Stomach (tissue), 9 donors: ENCODE measurements around the gene CCN2. TPM values are rescaled to one million over a fixed set of nuclear protein-coding genes. Genes with fewer than 3 reads are reported as not detected.
A peak's percentile ranks its signal among the peaks of the same experiment; 100 is the strongest.

Experiments used
- DNase-seq, 2 donors: peaks; one replicate each; pipeline versions ENCODE4 v3.0.0 to v3.0.0-alpha.2; 2013 to 2019
- H3K27ac ChIP-seq, 5 donors: fragments of 200-600 bp in 4 of 5; sonication (generic) in 4 of 5; one replicate each; pipeline ENCODE4 v1.5.1; 2013 to 2019; ENCODE audit warnings: mild to moderate bottlenecking in 1 of 5, moderate library complexity in 1 of 5
- H3K27me3 ChIP-seq, 3 donors: fragments of 200-600 bp; sonication (generic); one replicate each; pipeline ENCODE4 v1.5.1; 2017 to 2019; ENCODE audit warnings: mixed run types in 1 of 3
- H3K36me3 ChIP-seq, 4 donors: fragments of 200-600 bp; sonication (generic); 1 replicate in 3 of 4; 2 replicates in 1 of 4; pipeline ENCODE4 v1.5.1; 2016 to 2019
- H3K4me1 ChIP-seq, 4 donors: fragments of 200-600 bp; sonication (generic); one replicate each; pipeline ENCODE4 v1.5.1; 2016 to 2019
- H3K4me3 ChIP-seq, 4 donors: fragments of 200-600 bp; sonication (generic) in 3 of 4; one replicate each; pipeline ENCODE4 v1.5.1; 2016 to 2019; ENCODE audit warnings: mild to moderate bottlenecking in 1 of 4
- H3K9me3 ChIP-seq, 4 donors: fragments of 200-600 bp; sonication (generic); one replicate each; pipeline ENCODE4 v1.5.1; 2016 to 2019
- EP300 ChIP-seq: sonication (generic); formaldehyde crosslinking; IDR thresholded peaks from one replicate; pipeline ENCODE4 v1.6.1; 2017; ENCODE audit warnings: antibody characterized with exemption
- POLR2A ChIP-seq, 4 donors: fragments of 450-650 bp; IDR thresholded peaks; one replicate each; pipeline ENCODE4 v1.6.1; 2016; ENCODE audit warnings: antibody characterized with exemption in 4 of 4, control low read depth in 2 of 4, mild to moderate bottlenecking in 1 of 4, moderate library complexity in 1 of 4
- POLR2AphosphoS5 ChIP-seq, 3 donors: sonication (generic); formaldehyde crosslinking; IDR thresholded peaks; one replicate each; pipeline ENCODE4 v1.6.1; 2016; ENCODE audit warnings: antibody characterized with exemption in 3 of 3
- WGBS, 5 donors: extraction: QIAGEN DNeasy Blood & Tissue Kit in 3 of 5; methylation state at CpG; one replicate each; pipeline versions ENCODE4 v1.1.5 to v1.1.7; 2013 to 2018; 5-methylcytosine and 5-hydroxymethylcytosine counted together
- intact Hi-C: fragments of 100-400 bp; cut with DNase I; formaldehyde crosslinking; loops from one replicate; pipeline ENCODE4 v1.15.1; 2023; ENCODE audit warnings: low total_unique reads
- polyA plus RNA-seq, 3 donors: library from polyadenylated mRNA; stranded (reverse); fragments of 200-250 nt; gene quantifications; one replicate each; pipeline ENCODE4 v1.2.3, GENCODE V29; 2013
- total RNA-seq, 5 donors: library from RNA; depleted of rRNA; stranded (reverse); fragments of >200 nt; gene quantifications; one replicate each; pipeline versions ENCODE4 v1.1.0 to v1.2.3, GENCODE V29; 2014 to 2016
- TF ChIP-seq, protein P1 (sequence below), 7 experiments: fragments of 450-650 bp in 4 of 7; fragments of 200-600 bp in 3 of 7; sonication (generic) in 3 of 7; IDR thresholded peaks; one replicate each; pipeline ENCODE4 v1.5.1; 2016 to 2019; ENCODE audit warnings: antibody characterized with exemption in 7 of 7, control low read depth in 2 of 7, mild to moderate bottlenecking in 1 of 7
- donor health status: healthy with polysubstance abuse.
- donor health status: Bipolar disorder and iron deficiency.
- donor health status: healthy.

Gene CCN2
- total and polyA plus RNA-seq, 8 donors, result 38.5 to 317 (median 89.3) TPM

DNA sequence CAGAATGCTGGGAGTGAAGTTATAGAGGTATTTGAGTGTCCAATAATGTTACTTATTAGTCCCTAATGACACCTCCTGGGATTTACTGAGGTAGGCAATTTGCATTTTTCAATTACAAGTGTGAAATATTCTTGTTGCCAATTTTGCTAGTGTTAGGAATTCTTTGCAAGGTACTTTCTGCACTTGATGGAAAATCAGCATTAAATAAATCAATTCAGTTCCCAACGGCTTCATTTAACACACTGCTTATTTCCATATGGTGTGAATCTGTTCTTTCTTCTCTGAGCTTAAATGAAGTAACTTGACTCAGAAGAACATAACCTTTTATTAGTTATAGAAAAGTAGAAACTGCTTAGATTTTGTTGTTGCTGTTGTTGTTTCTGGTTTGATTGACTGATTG, 21.2 kb downstream of the CCN2 start:
- intact Hi-C loops, result loop anchor here (10.0 kb wide), 1 partner anchor 235 kb away; no protein-coding TSS in a partner anchor
- no peak for DNase-seq
- Histone ChIP-seq H3K9me3 (no peaks in the 10 kb centered on the region), H3K4me3 (no peak overlapping the region), H3K4me1 (peaks cover 0 to 3% (median 0%) of the 10 kb centered on the region in 4 donors), H3K36me3 (no peaks in the 10 kb centered on the region), H3K27me3 (no peaks in the 10 kb centered on the region), H3K27ac (no peak overlapping the region)
- WGBS, 5 donors, result 81 to 85% (median 84%) methylated on average over 1 of the region's 1 CpG
- TF ChIP-seq POLR2AphosphoS5 (IDR thresholded peaks at IDR 0.05), result no peak
- no peak for TF ChIP-seq POLR2A (IDR thresholded peaks at IDR 0.05)
- no peak for TF ChIP-seq EP300
- TF ChIP-seq, protein P1, sequence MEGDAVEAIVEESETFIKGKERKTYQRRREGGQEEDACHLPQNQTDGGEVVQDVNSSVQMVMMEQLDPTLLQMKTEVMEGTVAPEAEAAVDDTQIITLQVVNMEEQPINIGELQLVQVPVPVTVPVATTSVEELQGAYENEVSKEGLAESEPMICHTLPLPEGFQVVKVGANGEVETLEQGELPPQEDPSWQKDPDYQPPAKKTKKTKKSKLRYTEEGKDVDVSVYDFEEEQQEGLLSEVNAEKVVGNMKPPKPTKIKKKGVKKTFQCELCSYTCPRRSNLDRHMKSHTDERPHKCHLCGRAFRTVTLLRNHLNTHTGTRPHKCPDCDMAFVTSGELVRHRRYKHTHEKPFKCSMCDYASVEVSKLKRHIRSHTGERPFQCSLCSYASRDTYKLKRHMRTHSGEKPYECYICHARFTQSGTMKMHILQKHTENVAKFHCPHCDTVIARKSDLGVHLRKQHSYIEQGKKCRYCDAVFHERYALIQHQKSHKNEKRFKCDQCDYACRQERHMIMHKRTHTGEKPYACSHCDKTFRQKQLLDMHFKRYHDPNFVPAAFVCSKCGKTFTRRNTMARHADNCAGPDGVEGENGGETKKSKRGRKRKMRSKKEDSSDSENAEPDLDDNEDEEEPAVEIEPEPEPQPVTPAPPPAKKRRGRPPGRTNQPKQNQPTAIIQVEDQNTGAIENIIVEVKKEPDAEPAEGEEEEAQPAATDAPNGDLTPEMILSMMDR (IDR thresholded peaks at IDR 0.05), result no peak

DNA sequence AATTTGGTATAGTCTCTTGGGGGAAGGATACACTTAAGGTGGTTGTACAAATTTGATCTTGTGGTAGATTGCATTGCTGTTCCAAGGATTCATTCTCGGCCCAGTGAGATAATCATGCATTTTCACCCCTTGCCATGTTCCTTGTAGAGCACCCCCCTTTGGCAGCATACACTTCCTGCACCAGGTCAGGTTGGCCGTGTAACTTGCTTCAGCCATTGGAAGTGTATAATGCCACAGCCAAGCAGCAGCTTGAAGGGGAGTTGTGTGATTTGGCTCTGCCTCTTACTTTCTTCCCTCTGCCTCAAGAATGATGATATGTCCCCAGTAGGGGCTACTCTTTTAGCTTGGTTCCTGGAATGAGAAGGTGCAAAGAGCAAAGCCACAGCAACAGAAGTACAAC, 21.9 kb downstream of the CCN2 start:
- H3K27ac ChIP-seq, result no peak overlapping the region
- no peaks in the 10 kb centered on the region for H3K27me3 ChIP-seq
- DNase-seq, result no peak
- H3K9me3 ChIP-seq, result no peaks in the 10 kb centered on the region
- peaks cover 0 to 3% (median 0%) of the 10 kb centered on the region in 4 donors for H3K4me1 ChIP-seq
- TF ChIP-seq, protein P1 (IDR thresholded peaks at IDR 0.05), result no peak
- no peak for TF ChIP-seq EP300
- TF ChIP-seq POLR2A (IDR thresholded peaks at IDR 0.05), result no peak
- no peak for TF ChIP-seq POLR2AphosphoS5 (IDR thresholded peaks at IDR 0.05)
- H3K4me3 ChIP-seq, result no peak overlapping the region
- intact Hi-C loops, result loop anchor here (10.0 kb wide), 1 partner anchor 236 kb away; no protein-coding TSS in a partner anchor
- 60 to 70% (median 65%) methylated on average over 2 of the region's 2 CpGs for WGBS, 5 donors
- H3K36me3 ChIP-seq, result no peaks in the 10 kb centered on the region

DNA sequence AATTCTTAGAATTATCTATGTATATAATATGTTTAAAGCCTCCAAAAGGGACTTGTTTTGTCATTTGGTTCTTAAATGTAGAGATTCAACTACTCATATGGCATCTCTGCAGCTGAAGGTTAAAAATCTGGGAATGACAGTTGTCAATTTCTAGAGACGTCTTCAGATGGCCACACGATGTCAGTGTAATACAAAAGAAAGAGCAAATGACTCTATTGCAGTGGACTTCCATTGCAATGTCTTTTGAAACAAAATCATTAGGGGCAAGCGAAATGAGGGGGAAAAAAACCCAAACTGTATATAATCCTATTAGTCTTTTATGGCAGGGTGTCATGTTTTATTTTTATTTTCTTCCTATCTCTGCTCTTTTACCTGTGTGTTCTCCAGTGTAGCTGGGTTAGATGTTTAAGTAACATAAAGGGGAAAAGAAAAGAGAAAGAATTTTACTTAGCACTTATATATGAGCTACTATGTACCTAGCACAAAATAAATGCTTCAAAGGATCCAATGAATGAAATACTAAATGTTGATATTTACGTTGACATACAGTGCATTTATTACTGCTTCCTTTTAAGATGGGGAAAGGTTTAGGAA, 26.2 kb downstream of the CCN2 start:
- Histone ChIP-seq H3K4me1 (no peaks in the 10 kb centered on the region), H3K27ac (no peak overlapping the region), H3K27me3 (no peaks in the 10 kb centered on the region), H3K4me3 (no peak overlapping the region), H3K9me3 (peaks cover 0 to 20% (median 10%) of the 10 kb centered on the region in 4 donors), H3K36me3 (no peaks in the 10 kb centered on the region)
- intact Hi-C loops, result loop anchor here (10.0 kb wide), 1 partner anchor 240 kb away; no protein-coding TSS in a partner anchor
- peak in 1 of 2 donors; percentile 68 for DNase-seq
- whole genome bisulfite sequencing, 5 donors, result 18 to 23% (median 21%) methylated on average over 4 of the region's 4 CpGs
- no peak for TF ChIP-seq POLR2A (IDR thresholded peaks at IDR 0.05)
- TF ChIP-seq, protein P1 (IDR thresholded peaks at IDR 0.05), result peak in 5 of 7 experiments; percentile 17 to 45 (median 31)
- no peak for TF ChIP-seq POLR2AphosphoS5 (IDR thresholded peaks at IDR 0.05)

DNA sequence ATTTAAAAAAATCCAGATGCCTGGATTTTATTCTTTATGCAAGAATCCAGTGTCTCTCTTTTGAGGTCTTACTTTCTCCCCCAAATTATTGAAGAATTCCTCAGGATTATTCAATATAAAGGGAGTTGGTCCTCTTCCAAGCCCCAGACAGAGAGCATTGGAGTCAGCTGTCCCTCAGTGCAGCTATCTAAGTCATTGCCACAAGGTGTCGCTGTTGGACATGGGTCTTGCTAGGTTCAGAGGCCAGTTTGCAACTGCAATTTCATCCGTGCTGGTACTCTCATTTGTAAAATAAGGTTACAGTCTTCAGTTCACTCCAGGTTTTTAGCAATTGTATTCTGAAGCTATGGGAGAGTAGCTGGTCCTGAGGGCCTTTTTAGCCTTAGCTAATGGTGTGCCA, 27.8 kb downstream of the CCN2 start:
- Histone ChIP-seq H3K4me3 (no peak overlapping the region), H3K27me3 (no peaks in the 10 kb centered on the region), H3K27ac (no peak overlapping the region), H3K36me3 (no peaks in the 10 kb centered on the region), H3K4me1 (no peaks in the 10 kb centered on the region), H3K9me3 (peaks cover 0 to 20% (median 10%) of the 10 kb centered on the region in 4 donors)
- DNase-seq, result peak; percentile 67 to 78
- 2 to 13% (median 8%) methylated on average over 2 of the region's 2 CpGs for WGBS, 5 donors
- TF ChIP-seq POLR2AphosphoS5 (IDR thresholded peaks at IDR 0.05), result no peak
- TF ChIP-seq, protein P1 (IDR thresholded peaks at IDR 0.05), result peak in 5 of 7 experiments; percentile 30 to 55 (median 46)
- no peak for TF ChIP-seq EP300
- intact Hi-C loops, result loop anchor here (10.0 kb wide), 1 partner anchor 241 kb away; no protein-coding TSS in a partner anchor
